GM23338 (cell line): ENCODE data around the gene OR2F1. TPM values are rescaled to one million over a fixed set of nuclear protein-coding genes. Genes with fewer than 3 reads are reported as not detected.

Experiments
- ATAC-seq: fragments of 200-7000 bp; cut with Tn5 transposase; 3 replicates; pipeline ENCODE4 v1.9.1; 2020
- DNase-seq: peaks from one replicate; pipeline ENCODE4 v3.0.0-alpha.2; 2015; ENCODE audit warnings: low spot score
- H2AFZ ChIP-seq: fragments of 200-600 bp; sonication (generic); 2 replicates; pipeline ENCODE4 v1.8.0; 2016; ENCODE audit warnings: antibody characterized with exemption, mild to moderate bottlenecking, moderate library complexity
- H3F3A ChIP-seq: fragments of 200-600 bp; sonication (generic); replicated peaks from 2 replicates; pipeline ENCODE4 v1.8.0; 2017; ENCODE audit warnings: antibody characterized with exemption, mixed run types, low read depth
- H3K27ac ChIP-seq: fragments of 200-600 bp; sonication (generic); 2 replicates; pipeline ENCODE4 v1.6.1; 2016; ENCODE audit warnings: low read depth
- H3K27me3 ChIP-seq: fragments of 200-600 bp; sonication (generic); 2 replicates; pipeline ENCODE4 v1.8.0; 2016; ENCODE audit warnings: mild to moderate bottlenecking, mixed run types, moderate library complexity; ENCODE audit not compliant: insufficient read depth
- H3K36me3 ChIP-seq: fragments of 200-600 bp; sonication (generic); 2 replicates; pipeline ENCODE4 v1.8.0; 2016; ENCODE audit warnings: mild to moderate bottlenecking; ENCODE audit not compliant: insufficient read depth
- H3K4me1 ChIP-seq: fragments of 200-600 bp; sonication (generic); 2 replicates; pipeline ENCODE4 v1.8.0; 2016; ENCODE audit warnings: mild to moderate bottlenecking, moderate library complexity; ENCODE audit not compliant: insufficient read depth
- H3K4me2 ChIP-seq: fragments of 200-600 bp; sonication (generic); 2 replicates; pipeline ENCODE4 v1.7.1; 2017; ENCODE audit warnings: mixed run types
- H3K4me3 ChIP-seq: fragments of 200-600 bp; sonication (generic); 2 replicates; pipeline ENCODE4 v1.6.1; 2016; ENCODE audit warnings: mixed run types
- H3K79me2 ChIP-seq: fragments of 200-600 bp; sonication (generic); replicated peaks from 2 replicates; pipeline ENCODE4 v1.8.0; 2017; ENCODE audit warnings: mild to moderate bottlenecking; ENCODE audit not compliant: insufficient read depth
- H3K9me2 ChIP-seq: fragments of 200-600 bp; sonication (generic); 2 replicates; pipeline ENCODE4 v1.8.0; 2017; ENCODE audit not compliant: insufficient read depth
- H4K20me1 ChIP-seq: fragments of 200-600 bp; sonication (generic); replicated peaks from 2 replicates; pipeline ENCODE4 v1.8.0; 2017; ENCODE audit warnings: mild to moderate bottlenecking; ENCODE audit not compliant: insufficient read depth
- H3K27ac Mint-ChIP-seq: 2 replicates; pipeline ENCODE4 v1.8.0; 2020; ENCODE audit warnings: inconsistent platforms, mild to moderate bottlenecking, moderate library complexity, mixed read lengths
- H3K27me3 Mint-ChIP-seq: 3 replicates; pipeline ENCODE4 v1.8.0; 2022; ENCODE audit warnings: low read depth, mild to moderate bottlenecking, moderate library complexity, mixed read lengths, inconsistent platforms; ENCODE audit not compliant: insufficient read depth, poor library complexity
- H3K36me3 Mint-ChIP-seq: 3 replicates; pipeline ENCODE4 v1.8.0; 2021; ENCODE audit warnings: low read depth, mild to moderate bottlenecking, inconsistent platforms, moderate library complexity, mixed read lengths
- H3K4me1 Mint-ChIP-seq: 3 replicates; pipeline ENCODE4 v1.8.0; 2020; ENCODE audit warnings: mild to moderate bottlenecking, inconsistent platforms, mixed read lengths
- H3K4me3 Mint-ChIP-seq: 3 replicates; pipeline ENCODE4 v1.8.0; 2021; ENCODE audit warnings: moderate library complexity, mild to moderate bottlenecking, inconsistent platforms, mixed read lengths
- H3K9me3 Mint-ChIP-seq: 3 replicates; pipeline ENCODE4 v1.8.0; 2020; ENCODE audit warnings: moderate library complexity, mild to moderate bottlenecking, inconsistent platforms, mixed read lengths
- CTCF ChIP-seq, 2 experiments: fragments of 200-600 bp in 1 of 2; sonication (generic) in 1 of 2; conservative IDR thresholded peaks; 2 replicates each; pipeline versions ENCODE4 v1.5.1 to v1.6.1; 2016 to 2017; ENCODE audit warnings: antibody characterized with exemption in 2 of 2, low read depth in 2 of 2, mild to moderate bottlenecking in 2 of 2, moderate library complexity in 1 of 2
- ETS1 ChIP-seq: IDR thresholded peaks from 2 replicates; pipeline ENCODE4 v1.6.1; 2016; ENCODE audit warnings: antibody characterized with exemption
- NANOG ChIP-seq: IDR thresholded peaks from 2 replicates; pipeline ENCODE4 v1.6.1; 2016; ENCODE audit warnings: antibody characterized with exemption, borderline replicate concordance
- ZNF462 ChIP-seq: fragments of 250-450 bp; sonication (Bioruptor Pico); IDR thresholded peaks from 2 replicates; pipeline ENCODE4 v1.5.0; 2020; ENCODE audit warnings: mild to moderate bottlenecking, moderate library complexity
- polyA plus RNA-seq: library from polyadenylated mRNA; unstranded; fragments of >200 nt; fragmentation: Nextera tagmentation; extraction: Ambion mirVana; gene quantifications from 2 replicates; pipeline ENCODE4 v1.2.1, GENCODE V29; 2016
- total RNA-seq: library from RNA; depleted of rRNA; stranded (reverse); fragments of >200 nt; shearing (Covaris generic); gene quantifications from 2 replicates; pipeline ENCODE4 v1.2.3, GENCODE V29; 2014

Gene OR2F1
- total and polyA plus RNA-seq, 2 experiments from 2014 or later = not detected

- no peak for TF ChIP-seq ZNF462 (CRISPR knock-in tag)
- no peak for TF ChIP-seq NANOG
These were observed 23.9 kb downstream of the OR2F1 start (continued) for GRCh38 chr7:143978585-143978984.

- no peaks in the 10 kb centered on the region for H3K36me3 ChIP-seq
- H3F3A ChIP-seq = no peaks in the 10 kb centered on the region
- H3K27me3 ChIP-seq = no peaks in the 10 kb centered on the region
- Mint-ChIP-seq H3K4me3 (no peak overlapping the region), H3K27ac (no peak overlapping the region), H3K9me3 (no peaks in the 10 kb centered on the region), H3K36me3 (no peaks in the 10 kb centered on the region), H3K4me1 (no peaks in the 10 kb centered on the region), H3K27me3 (no peaks in the 10 kb centered on the region)
- peaks cover 19% of the 10 kb centered on the region for H3K9me2 ChIP-seq
- no peak overlapping the region for H3K4me3 ChIP-seq
- no peak overlapping the region for H3K4me2 ChIP-seq
- H4K20me1 ChIP-seq = no peaks in the 10 kb centered on the region
- no peak overlapping the region for H3K27ac ChIP-seq
- no peak for ATAC-seq
- H3K79me2 ChIP-seq = no peaks in the 10 kb centered on the region
- no peak overlapping the region for H2AFZ ChIP-seq
- TF ChIP-seq CTCF (conservative IDR thresholded peaks at IDR 0.05; ENCODE audit: low read depth in 2 of 2) (no peak), ETS1 (no peak), NANOG (no peak)
- no peak for DNase-seq
- no peaks in the 10 kb centered on the region for H3K4me1 ChIP-seq
These were observed 24.7 kb downstream of the OR2F1 start for GRCh38 chr7:143979359-143979758.
